CD4-positive, alpha-beta T cell treated with Interleukin-10 for 1 hour (primary cell): Measurements from ENCODE around the gene ITSN1.
A peak's percentile ranks its signal among the peaks of the same experiment; 100 is the strongest.
"Not testable (repeated sequence)": the region's sequence is repeated elsewhere in the genome, so short reads cannot be mapped to it uniquely, and the experiment has no call there.

Experiments
- DNase-seq: peaks from one replicate; pipeline ENCODE4 v3.0.0-alpha.2; 2020

Gene ITSN1

GRCh38 chr21:33899199-33899598 lies 256.9 kb downstream of the ITSN1 start:
- no peak for DNase-seq

- no peak for DNase-seq
Observed at GRCh38 chr21:33901412-33902288, 259.3 kb downstream of the ITSN1 start.

- DNase-seq = no peak
Observed at GRCh38 chr21:33902349-33902748, 260.0 kb downstream of the ITSN1 start.

GRCh38 chr21:33904041-33904440 lies 261.7 kb downstream of the ITSN1 start:
- DNase-seq = no peak

- no peak for DNase-seq
Observed at GRCh38 chr21:33908760-33909159, 266.5 kb downstream of the ITSN1 start.

GRCh38 chr21:33909756-33910155 lies 267.5 kb downstream of the ITSN1 start:
- DNase-seq = no peak

- DNase-seq = no peak
Observed at GRCh38 chr21:33914188-33914587, 271.9 kb downstream of the ITSN1 start.

GRCh38 chr21:33915368-33916199 lies 273.3 kb downstream of the ITSN1 start, which contains the start of gene ATP5PO:
Gene ATP5PO, minus strand, starts transcription at chr21:33915804. Its CDS starts 41 bp downstream, at chr21:33915763.
- peak; percentile 96 for DNase-seq

- no peak for DNase-seq
Observed at GRCh38 chr21:33916200-33916567, 273.9 kb downstream of the ITSN1 start.

GRCh38 chr21:33917421-33917820 lies 275.1 kb downstream of the ITSN1 start:
- DNase-seq = no peak

- DNase-seq = peak; percentile 87
Observed at GRCh38 chr21:33924079-33924765, 281.9 kb downstream of the ITSN1 start.

GRCh38 chr21:33924766-33925100 lies 282.4 kb downstream of the ITSN1 start:
- DNase-seq = no peak

- not testable (repeated sequence) for DNase-seq
Observed at GRCh38 chr21:33926248-33926647, 283.9 kb downstream of the ITSN1 start.

- peak; percentile 83 for DNase-seq
Observed at GRCh38 chr21:33931052-33931798, 288.9 kb downstream of the ITSN1 start.

GRCh38 chr21:33931799-33932390 lies 289.6 kb downstream of the ITSN1 start:
- DNase-seq = no peak

GRCh38 chr21:33932731-33933130 lies 290.4 kb downstream of the ITSN1 start:
- DNase-seq = no peak

- DNase-seq = peak; percentile 76
Observed at GRCh38 chr21:33936301-33937038, 294.2 kb downstream of the ITSN1 start.

GRCh38 chr21:33937146-33937545 lies 294.8 kb downstream of the ITSN1 start:
- no peak for DNase-seq

- DNase-seq = peak; percentile 79
Observed at GRCh38 chr21:33937931-33938339, 295.6 kb downstream of the ITSN1 start.

- DNase-seq = no peak
Observed at GRCh38 chr21:33938381-33938780, 296.1 kb downstream of the ITSN1 start.

GRCh38 chr21:33939226-33939625 lies 296.9 kb downstream of the ITSN1 start:
- no peak for DNase-seq
